OCI-LY1 (cell line): ENCODE results near the gene BPIFB4.
"Not testable (repeated sequence)": the region's sequence is repeated elsewhere in the genome, so short reads cannot be mapped to it uniquely, and the experiment has no call there.

Source experiments
- H2AFZ ChIP-seq: fragments of 200-600 bp; sonication (generic), shearing (Covaris generic); 2 replicates; pipeline ENCODE4 v1.6.0; 2014; ENCODE audit warnings: antibody characterized with exemption, mild to moderate bottlenecking, low read length
- H3F3A ChIP-seq: fragments of 200-600 bp; sonication (generic), shearing (Covaris generic); 2 replicates; pipeline ENCODE4 v1.6.0; 2014; ENCODE audit warnings: mild to moderate bottlenecking, antibody characterized with exemption, low read length, moderate library complexity; ENCODE audit not compliant: insufficient read depth
- H3K27ac ChIP-seq: fragments of 200-600 bp; sonication (generic); 2 replicates; pipeline ENCODE4 v1.5.1; 2014; ENCODE audit warnings: low read length, mixed run types, mild to moderate bottlenecking, low read depth; ENCODE audit not compliant: poor library complexity, severe bottlenecking
- H3K27me3 ChIP-seq: fragments of 200-600 bp; sonication (generic); 2 replicates; pipeline ENCODE4 v1.6.0; 2014; ENCODE audit warnings: antibody characterized with exemption, mild to moderate bottlenecking, low read length, moderate library complexity; ENCODE audit not compliant: insufficient read depth
- H3K36me3 ChIP-seq: fragments of 200-600 bp; sonication (generic); 2 replicates; pipeline ENCODE4 v1.6.1; 2014; ENCODE audit warnings: mild to moderate bottlenecking, antibody characterized with exemption, low read length, moderate library complexity, mixed read lengths; ENCODE audit not compliant: insufficient read depth
- H3K4me1 ChIP-seq: fragments of 200-600 bp; sonication (generic); 2 replicates; pipeline ENCODE4 v1.5.1; 2014; ENCODE audit warnings: mild to moderate bottlenecking, low read length, moderate library complexity; ENCODE audit not compliant: insufficient read depth, severe bottlenecking
- H3K4me2 ChIP-seq: fragments of 200-600 bp; sonication (generic), shearing (Covaris generic); 2 replicates; pipeline ENCODE4 v1.6.1; 2014; ENCODE audit warnings: low read length
- H3K4me3 ChIP-seq: fragments of 200-600 bp; sonication (generic); 2 replicates; pipeline ENCODE4 v1.5.1; 2014; ENCODE audit warnings: low read length, low read depth, mild to moderate bottlenecking, mixed read lengths; ENCODE audit not compliant: poor library complexity, severe bottlenecking
- H3K79me2 ChIP-seq: fragments of 200-600 bp; shearing (Covaris generic); 2 replicates; pipeline ENCODE4 v1.6.1; 2016; ENCODE audit warnings: mixed run types, low read length, mixed read lengths; ENCODE audit not compliant: insufficient read depth
- H3K9ac ChIP-seq: fragments of 200-600 bp; sonication (generic), shearing (Covaris generic); 2 replicates; pipeline ENCODE4 v1.6.1; 2014; ENCODE audit warnings: mild to moderate bottlenecking, low read length, mixed read lengths
- H3K9me2 ChIP-seq: fragments of 200-600 bp; sonication (generic), shearing (Covaris generic); 2 replicates; pipeline ENCODE4 v1.6.1; 2014; ENCODE audit warnings: low read depth, mild to moderate bottlenecking, low read length, mixed read lengths
- H3K9me3 ChIP-seq: fragments of 200-600 bp; shearing (Covaris generic); 2 replicates; pipeline ENCODE4 v1.6.1; 2014; ENCODE audit warnings: low read length, mixed read lengths
- H4K20me1 ChIP-seq: fragments of 200-600 bp; sonication (generic), shearing (Covaris generic); 2 replicates; pipeline ENCODE4 v1.6.0; 2016; ENCODE audit warnings: mild to moderate bottlenecking, low read length; ENCODE audit not compliant: insufficient read depth
- CTCF ChIP-seq: fragments of 200-600 bp; sonication (generic), shearing (Covaris generic); IDR thresholded peaks from 2 replicates; pipeline ENCODE4 v1.5.1; 2017; ENCODE audit warnings: mild to moderate bottlenecking, antibody characterized with exemption, low read length, moderate library complexity, mixed read lengths
- EZH2 ChIP-seq: fragments of 200-600 bp; sonication (generic), shearing (Covaris generic); IDR thresholded peaks from 2 replicates; pipeline ENCODE4 v1.8.0; 2017; ENCODE audit warnings: borderline replicate concordance, mixed run types, mild to moderate bottlenecking, antibody characterized with exemption, low read length, moderate library complexity, mixed read lengths

The BPIFB4 gene

DNA sequence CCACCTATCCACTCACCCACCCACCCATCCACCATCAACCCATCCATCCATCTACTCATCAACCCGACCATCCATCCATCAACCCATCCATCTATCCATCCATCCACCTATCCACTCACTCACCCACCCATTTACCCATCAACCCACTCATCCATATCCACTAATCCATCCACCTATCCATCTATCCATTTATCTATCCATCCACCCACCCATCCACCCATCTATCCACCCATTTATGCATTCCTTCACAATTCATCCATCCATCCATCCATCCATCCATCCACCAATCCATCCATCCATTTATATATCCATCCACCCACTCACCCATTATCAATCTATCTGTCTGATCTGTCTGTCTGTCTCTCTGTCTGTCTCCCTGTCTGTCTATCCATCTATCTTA is 14.1 kb downstream of the BPIFB4 start:
- Histone ChIP-seq H3K4me1 (no peaks in the 10 kb centered on the region), H3F3A (no peaks in the 10 kb centered on the region), H3K4me2 (no peak overlapping the region), H3K79me2 (no peaks in the 10 kb centered on the region), H3K36me3 (no peaks in the 10 kb centered on the region), H3K9me3 (no peaks in the 10 kb centered on the region), H3K9me2 (no peaks in the 10 kb centered on the region), H3K4me3 (no peak overlapping the region), H3K9ac (no peak overlapping the region), H3K27me3 (0 out of 2 replicates have a peak, but pooled peaks cover 3% of the 10 kb centered on the region), H2AFZ (no peak overlapping the region), H4K20me1 (no peaks in the 10 kb centered on the region), H3K27ac (no peak overlapping the region)
- TF ChIP-seq EZH2 (no peak), CTCF (no peak)

DNA sequence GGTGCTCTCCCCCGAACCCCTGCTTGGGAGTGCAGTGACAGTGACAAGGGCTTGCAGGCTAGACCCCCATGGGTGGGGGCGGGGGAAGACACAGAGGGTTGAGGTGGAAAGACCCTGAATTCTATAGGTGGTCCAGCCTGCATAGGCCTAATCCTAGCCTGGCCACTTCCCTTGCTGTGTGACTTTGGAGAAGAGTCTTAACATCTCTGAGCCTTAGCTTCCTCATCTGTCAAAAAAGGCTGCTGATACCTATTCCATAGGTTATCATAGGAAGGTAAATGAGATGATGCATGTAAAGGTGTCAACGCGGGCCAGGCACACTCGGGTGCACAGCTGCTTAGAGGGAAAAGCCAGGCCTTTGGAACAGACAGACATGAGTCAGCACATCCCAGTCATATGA is 15.8 kb downstream of the BPIFB4 start:
- Histone ChIP-seq H3F3A (no peaks in the 10 kb centered on the region), H3K9me2 (no peaks in the 10 kb centered on the region), H3K27ac (no peak overlapping the region), H3K9ac (no peak overlapping the region), H3K4me2 (no peak overlapping the region), H3K79me2 (no peaks in the 10 kb centered on the region), H3K9me3 (no peaks in the 10 kb centered on the region), H3K36me3 (no peaks in the 10 kb centered on the region), H3K4me3 (no peak overlapping the region), H3K4me1 (no peaks in the 10 kb centered on the region), H4K20me1 (no peaks in the 10 kb centered on the region), H2AFZ (no peak overlapping the region), H3K27me3 (no peaks in the 10 kb centered on the region)
- no peak for TF ChIP-seq CTCF
- no peak for TF ChIP-seq EZH2

- not testable (repeated sequence) for H3K4me2 ChIP-seq, H3K79me2 ChIP-seq, H3K9me2 ChIP-seq
These were observed 16.6 kb downstream of the BPIFB4 start for GRCh38 chr20:33095902-33096584.

More at GRCh38 chr20:33095902-33096584, 16.6 kb downstream of the BPIFB4 start:
- not testable (repeated sequence) for H3K9me3 ChIP-seq, H3K9ac ChIP-seq, H3F3A ChIP-seq, H3K27me3 ChIP-seq, H3K4me1 ChIP-seq, H3K27ac ChIP-seq, H4K20me1 ChIP-seq, H2AFZ ChIP-seq, H3K36me3 ChIP-seq, H3K4me3 ChIP-seq
- TF ChIP-seq CTCF, result peak; percentile 87
